ENCODE measurements around the gene PRRT4.

PRRT4 gene

GRCh38 chr7:128376077-128376476 is 14.6 kb upstream of the PRRT4 start:
- Histone ChIP-seq H3K4me3 (ENCODE audit: insufficient read depth, low read depth, low read length, poor library complexity, severe bottlenecking) (no peak overlapping the region), H3K9me3 (ENCODE audit: control insufficient read depth, low read length) (no peaks in the 10 kb centered on the region), H3K27ac (ENCODE audit: insufficient read depth, low read length, poor library complexity, severe bottlenecking) (no peak overlapping the region), H3K27me3 (replicated peaks; ENCODE audit: control insufficient read depth, insufficient read depth, low read length, poor library complexity, severe bottlenecking) (no peaks in the 10 kb centered on the region), H3K4me1 (ENCODE audit: control insufficient read depth, insufficient read depth, low read length, poor library complexity, severe bottlenecking) (no peaks in the 10 kb centered on the region), H3K36me3 (ENCODE audit: control insufficient read depth, insufficient read depth, low read length) (no peaks in the 10 kb centered on the region)
- DNase-seq = no peak

GRCh38 chr7:128374041-128374440 is 12.6 kb upstream of the PRRT4 start:
- H3K9me3 ChIP-seq (ENCODE audit: control insufficient read depth, low read length) = no peaks in the 10 kb centered on the region
- no peaks in the 10 kb centered on the region for H3K4me1 ChIP-seq (ENCODE audit: control insufficient read depth, insufficient read depth, low read length, poor library complexity, severe bottlenecking)
- no peaks in the 10 kb centered on the region for H3K36me3 ChIP-seq (ENCODE audit: control insufficient read depth, insufficient read depth, low read length)
- DNase-seq = no peak
- H3K27me3 ChIP-seq (replicated peaks; ENCODE audit: control insufficient read depth, insufficient read depth, low read length, poor library complexity, severe bottlenecking) = no peaks in the 10 kb centered on the region
- no peak overlapping the region for H3K27ac ChIP-seq (ENCODE audit: insufficient read depth, low read length, poor library complexity, severe bottlenecking)
- H3K4me3 ChIP-seq (ENCODE audit: insufficient read depth, low read depth, low read length, poor library complexity, severe bottlenecking) = no peak overlapping the region

GRCh38 chr7:128373606-128374005 is 12.1 kb upstream of the PRRT4 start:
- no peaks in the 10 kb centered on the region for H3K4me1 ChIP-seq (ENCODE audit: control insufficient read depth, insufficient read depth, low read length, poor library complexity, severe bottlenecking)
- no peak for DNase-seq
- H3K4me3 ChIP-seq (ENCODE audit: insufficient read depth, low read depth, low read length, poor library complexity, severe bottlenecking) = no peak overlapping the region
- H3K9me3 ChIP-seq (ENCODE audit: control insufficient read depth, low read length) = no peaks in the 10 kb centered on the region
- H3K27me3 ChIP-seq (replicated peaks; ENCODE audit: control insufficient read depth, insufficient read depth, low read length, poor library complexity, severe bottlenecking) = no peaks in the 10 kb centered on the region
- no peak overlapping the region for H3K27ac ChIP-seq (ENCODE audit: insufficient read depth, low read length, poor library complexity, severe bottlenecking)
- no peaks in the 10 kb centered on the region for H3K36me3 ChIP-seq (ENCODE audit: control insufficient read depth, insufficient read depth, low read length)

- DNase-seq = no peak
- Histone ChIP-seq H3K4me1 (ENCODE audit: control insufficient read depth, insufficient read depth, low read length, poor library complexity, severe bottlenecking) (no peaks in the 10 kb centered on the region), H3K36me3 (ENCODE audit: control insufficient read depth, insufficient read depth, low read length) (no peaks in the 10 kb centered on the region), H3K27me3 (replicated peaks; ENCODE audit: control insufficient read depth, insufficient read depth, low read length, poor library complexity, severe bottlenecking) (no peaks in the 10 kb centered on the region), H3K27ac (ENCODE audit: insufficient read depth, low read length, poor library complexity, severe bottlenecking) (no peak overlapping the region), H3K4me3 (ENCODE audit: insufficient read depth, low read depth, low read length, poor library complexity, severe bottlenecking) (no peak overlapping the region), H3K9me3 (ENCODE audit: control insufficient read depth, low read length) (no peaks in the 10 kb centered on the region)
Measured at GRCh38 chr7:128370491-128370890, 9.0 kb upstream of the PRRT4 start.

- no peak for DNase-seq
- H3K9me3 ChIP-seq (ENCODE audit: control insufficient read depth, low read length) = no peaks in the 10 kb centered on the region
- no peaks in the 10 kb centered on the region for H3K4me1 ChIP-seq (ENCODE audit: control insufficient read depth, insufficient read depth, low read length, poor library complexity, severe bottlenecking)
- H3K36me3 ChIP-seq (ENCODE audit: control insufficient read depth, insufficient read depth, low read length) = no peaks in the 10 kb centered on the region
- H3K27ac ChIP-seq (ENCODE audit: insufficient read depth, low read length, poor library complexity, severe bottlenecking) = no peak overlapping the region
- H3K4me3 ChIP-seq (ENCODE audit: insufficient read depth, low read depth, low read length, poor library complexity, severe bottlenecking) = no peak overlapping the region
- H3K27me3 ChIP-seq (replicated peaks; ENCODE audit: control insufficient read depth, insufficient read depth, low read length, poor library complexity, severe bottlenecking) = no peaks in the 10 kb centered on the region
Measured at GRCh38 chr7:128366986-128367385, 5.5 kb upstream of the PRRT4 start.

- Histone ChIP-seq H3K27ac (ENCODE audit: insufficient read depth, low read length, poor library complexity, severe bottlenecking) (no peak overlapping the region), H3K27me3 (replicated peaks; ENCODE audit: control insufficient read depth, insufficient read depth, low read length, poor library complexity, severe bottlenecking) (no peaks in the 10 kb centered on the region), H3K4me3 (ENCODE audit: insufficient read depth, low read depth, low read length, poor library complexity, severe bottlenecking) (no peak overlapping the region), H3K4me1 (ENCODE audit: control insufficient read depth, insufficient read depth, low read length, poor library complexity, severe bottlenecking) (no peaks in the 10 kb centered on the region), H3K9me3 (ENCODE audit: control insufficient read depth, low read length) (no peaks in the 10 kb centered on the region), H3K36me3 (ENCODE audit: control insufficient read depth, insufficient read depth, low read length) (no peaks in the 10 kb centered on the region)
- DNase-seq = no peak
Measured at GRCh38 chr7:128366300-128366699, 4.8 kb upstream of the PRRT4 start.

- Histone ChIP-seq H3K4me3 (ENCODE audit: insufficient read depth, low read depth, low read length, poor library complexity, severe bottlenecking) (no peak overlapping the region), H3K36me3 (ENCODE audit: control insufficient read depth, insufficient read depth, low read length) (no peaks in the 10 kb centered on the region), H3K9me3 (ENCODE audit: control insufficient read depth, low read length) (no peaks in the 10 kb centered on the region), H3K4me1 (ENCODE audit: control insufficient read depth, insufficient read depth, low read length, poor library complexity, severe bottlenecking) (peaks cover 3% of the 10 kb centered on the region), H3K27ac (ENCODE audit: insufficient read depth, low read length, poor library complexity, severe bottlenecking) (no peak overlapping the region), H3K27me3 (replicated peaks; ENCODE audit: control insufficient read depth, insufficient read depth, low read length, poor library complexity, severe bottlenecking) (no peaks in the 10 kb centered on the region)
- no peak for DNase-seq
Measured at GRCh38 chr7:128365432-128365831, 3.9 kb upstream of the PRRT4 start.

GRCh38 chr7:128364166-128364870 is 2.8 kb upstream of the PRRT4 start:
- H3K4me1 ChIP-seq (ENCODE audit: control insufficient read depth, insufficient read depth, low read length, poor library complexity, severe bottlenecking) = peaks cover 6% of the 10 kb centered on the region
- DNase-seq = no peak
- no peaks in the 10 kb centered on the region for H3K9me3 ChIP-seq (ENCODE audit: control insufficient read depth, low read length)
- H3K27me3 ChIP-seq (replicated peaks; ENCODE audit: control insufficient read depth, insufficient read depth, low read length, poor library complexity, severe bottlenecking) = no peaks in the 10 kb centered on the region
- no peaks in the 10 kb centered on the region for H3K36me3 ChIP-seq (ENCODE audit: control insufficient read depth, insufficient read depth, low read length)
- no peak overlapping the region for H3K4me3 ChIP-seq (ENCODE audit: insufficient read depth, low read depth, low read length, poor library complexity, severe bottlenecking)
- no peak overlapping the region for H3K27ac ChIP-seq (ENCODE audit: insufficient read depth, low read length, poor library complexity, severe bottlenecking)

GRCh38 chr7:128363261-128363721 is 1.8 kb upstream of the PRRT4 start:
- DNase-seq = no peak
- Histone ChIP-seq H3K27ac (ENCODE audit: insufficient read depth, low read length, poor library complexity, severe bottlenecking) (no peak overlapping the region), H3K36me3 (ENCODE audit: control insufficient read depth, insufficient read depth, low read length) (no peaks in the 10 kb centered on the region), H3K4me1 (ENCODE audit: control insufficient read depth, insufficient read depth, low read length, poor library complexity, severe bottlenecking) (peaks cover 6% of the 10 kb centered on the region), H3K4me3 (ENCODE audit: insufficient read depth, low read depth, low read length, poor library complexity, severe bottlenecking) (no peak overlapping the region), H3K9me3 (ENCODE audit: control insufficient read depth, low read length) (no peaks in the 10 kb centered on the region), H3K27me3 (replicated peaks; ENCODE audit: control insufficient read depth, insufficient read depth, low read length, poor library complexity, severe bottlenecking) (no peaks in the 10 kb centered on the region)

GRCh38 chr7:128362670-128363069 is 1.2 kb upstream of the PRRT4 start:
- no peak for DNase-seq
- H3K27ac ChIP-seq (ENCODE audit: insufficient read depth, low read length, poor library complexity, severe bottlenecking) = no peak overlapping the region
- no peaks in the 10 kb centered on the region for H3K9me3 ChIP-seq (ENCODE audit: control insufficient read depth, low read length)
- H3K4me1 ChIP-seq (ENCODE audit: control insufficient read depth, insufficient read depth, low read length, poor library complexity, severe bottlenecking) = peaks cover 6% of the 10 kb centered on the region
- no peaks in the 10 kb centered on the region for H3K36me3 ChIP-seq (ENCODE audit: control insufficient read depth, insufficient read depth, low read length)
- no peak overlapping the region for H3K4me3 ChIP-seq (ENCODE audit: insufficient read depth, low read depth, low read length, poor library complexity, severe bottlenecking)
- H3K27me3 ChIP-seq (replicated peaks; ENCODE audit: control insufficient read depth, insufficient read depth, low read length, poor library complexity, severe bottlenecking) = no peaks in the 10 kb centered on the region
